NK-92 (cell line): ENCODE data around the gene GPD1L.

Source experiments
- DNase-seq: peaks from one replicate; lab custom pipeline; 2025; ENCODE audit not compliant: unreplicated experiment; lab: John Stamatoyannopoulos, UW

GPD1L gene

GRCh38 chr3:32132706-32133105 is 26.3 kb downstream of the GPD1L start:
- DNase-seq, result no peak

GRCh38 chr3:32136703-32137102 is 30.3 kb downstream of the GPD1L start:
- DNase-seq, result no peak

GRCh38 chr3:32137870-32138269 is 31.4 kb downstream of the GPD1L start:
- no peak for DNase-seq

GRCh38 chr3:32138545-32139104 is 32.2 kb downstream of the GPD1L start:
- DNase-seq, result no peak

GRCh38 chr3:32140943-32141342 is 34.5 kb downstream of the GPD1L start:
- DNase-seq, result no peak

- no peak for DNase-seq
Observed at GRCh38 chr3:32143849-32144757, 37.7 kb downstream of the GPD1L start.

- DNase-seq, result no peak
Observed at GRCh38 chr3:32146746-32147211, 40.4 kb downstream of the GPD1L start.

GRCh38 chr3:32147509-32147908 is 41.1 kb downstream of the GPD1L start:
- DNase-seq, result no peak

- no peak for DNase-seq
Observed at GRCh38 chr3:32147933-32148332, 41.5 kb downstream of the GPD1L start.

GRCh38 chr3:32148351-32148750 is 41.9 kb downstream of the GPD1L start:
- no peak for DNase-seq

- DNase-seq, result no peak
Observed at GRCh38 chr3:32153414-32154204, 47.2 kb downstream of the GPD1L start.

- no peak for DNase-seq
Observed at GRCh38 chr3:32154205-32154579, 47.8 kb downstream of the GPD1L start.

GRCh38 chr3:32155117-32155516 is 48.7 kb downstream of the GPD1L start:
- no peak for DNase-seq

- DNase-seq, result no peak
Observed at GRCh38 chr3:32157600-32158264, 51.3 kb downstream of the GPD1L start.

GRCh38 chr3:32160706-32161214 is 54.3 kb downstream of the GPD1L start:
- DNase-seq, result no peak

- no peak for DNase-seq
Observed at GRCh38 chr3:32165442-32165841, 59.0 kb downstream of the GPD1L start.

GRCh38 chr3:32166654-32167053 is 60.2 kb downstream of the GPD1L start:
- DNase-seq, result no peak

- no peak for DNase-seq
Observed at GRCh38 chr3:32172420-32172819, 66.0 kb downstream of the GPD1L start.

GRCh38 chr3:32175607-32176197 is 69.3 kb downstream of the GPD1L start:
- no peak for DNase-seq

GRCh38 chr3:32176989-32177701 is 70.7 kb downstream of the GPD1L start:
- DNase-seq, result no peak
